SU-DHL-6 (cell line): ENCODE measurements around the gene ZNF205.

Source experiments
- EZH2phosphoT487 ChIP-seq: fragments of 200-600 bp; sonication (generic), shearing (Covaris generic); conservative IDR thresholded peaks from 2 replicates; pipeline ENCODE4 v1.6.1; 2018; ENCODE audit warnings: mild to moderate bottlenecking, antibody characterized with exemption, low read length, moderate library complexity, mixed read lengths
- TF ChIP-seq, protein P1 (sequence below): fragments of 200-600 bp; sonication (generic); IDR thresholded peaks from one replicate; pipeline ENCODE4 v1.5.1; 2017; ENCODE audit warnings: antibody characterized with exemption, mild to moderate bottlenecking, low read length, moderate library complexity; ENCODE audit not compliant: insufficient read depth, poor library complexity, severe bottlenecking

GRCh38 chr16:3122926-3123570 is 10.7 kb downstream of the ZNF205 start:
- TF ChIP-seq, protein P1, sequence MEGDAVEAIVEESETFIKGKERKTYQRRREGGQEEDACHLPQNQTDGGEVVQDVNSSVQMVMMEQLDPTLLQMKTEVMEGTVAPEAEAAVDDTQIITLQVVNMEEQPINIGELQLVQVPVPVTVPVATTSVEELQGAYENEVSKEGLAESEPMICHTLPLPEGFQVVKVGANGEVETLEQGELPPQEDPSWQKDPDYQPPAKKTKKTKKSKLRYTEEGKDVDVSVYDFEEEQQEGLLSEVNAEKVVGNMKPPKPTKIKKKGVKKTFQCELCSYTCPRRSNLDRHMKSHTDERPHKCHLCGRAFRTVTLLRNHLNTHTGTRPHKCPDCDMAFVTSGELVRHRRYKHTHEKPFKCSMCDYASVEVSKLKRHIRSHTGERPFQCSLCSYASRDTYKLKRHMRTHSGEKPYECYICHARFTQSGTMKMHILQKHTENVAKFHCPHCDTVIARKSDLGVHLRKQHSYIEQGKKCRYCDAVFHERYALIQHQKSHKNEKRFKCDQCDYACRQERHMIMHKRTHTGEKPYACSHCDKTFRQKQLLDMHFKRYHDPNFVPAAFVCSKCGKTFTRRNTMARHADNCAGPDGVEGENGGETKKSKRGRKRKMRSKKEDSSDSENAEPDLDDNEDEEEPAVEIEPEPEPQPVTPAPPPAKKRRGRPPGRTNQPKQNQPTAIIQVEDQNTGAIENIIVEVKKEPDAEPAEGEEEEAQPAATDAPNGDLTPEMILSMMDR: no peak
- TF ChIP-seq EZH2phosphoT487: no peak
